ENCODE measurements around the gene STRA6.

DNA sequence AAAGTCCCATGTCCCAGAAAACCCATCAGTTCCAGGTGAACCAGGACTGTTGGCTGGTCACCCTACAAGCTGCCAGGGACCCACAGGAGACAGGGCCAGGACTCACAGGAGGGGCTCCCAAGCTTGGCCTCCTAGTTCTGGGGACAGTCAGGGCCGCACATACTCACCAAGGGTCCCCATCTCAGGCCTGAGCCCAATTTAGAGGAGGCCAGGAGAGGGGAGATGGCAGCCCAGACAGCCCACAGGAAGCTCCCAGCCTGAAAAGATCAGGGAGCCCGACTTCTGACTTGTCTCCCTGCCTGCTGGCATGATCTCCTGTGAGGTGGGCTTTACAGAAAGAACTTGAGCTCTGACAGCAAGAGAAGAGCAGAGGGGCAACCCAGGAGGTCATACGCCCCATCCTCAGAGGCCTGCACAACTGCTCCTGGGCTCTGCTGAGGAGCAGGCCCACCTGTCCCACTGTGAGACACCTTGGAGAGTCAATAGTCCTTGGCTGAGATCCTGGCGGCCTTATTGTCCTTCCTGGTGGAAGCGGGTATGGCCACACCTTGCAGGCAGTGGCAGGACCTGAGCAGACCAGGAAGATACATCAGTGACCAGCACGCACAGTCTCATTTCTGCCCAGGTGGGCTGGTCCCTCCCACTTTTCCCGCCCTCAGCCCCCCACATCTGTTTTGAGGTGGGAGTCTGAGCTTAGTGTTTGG lies 31.6 kb downstream of the STRA6 start:
- TF ChIP-seq, protein P1, sequence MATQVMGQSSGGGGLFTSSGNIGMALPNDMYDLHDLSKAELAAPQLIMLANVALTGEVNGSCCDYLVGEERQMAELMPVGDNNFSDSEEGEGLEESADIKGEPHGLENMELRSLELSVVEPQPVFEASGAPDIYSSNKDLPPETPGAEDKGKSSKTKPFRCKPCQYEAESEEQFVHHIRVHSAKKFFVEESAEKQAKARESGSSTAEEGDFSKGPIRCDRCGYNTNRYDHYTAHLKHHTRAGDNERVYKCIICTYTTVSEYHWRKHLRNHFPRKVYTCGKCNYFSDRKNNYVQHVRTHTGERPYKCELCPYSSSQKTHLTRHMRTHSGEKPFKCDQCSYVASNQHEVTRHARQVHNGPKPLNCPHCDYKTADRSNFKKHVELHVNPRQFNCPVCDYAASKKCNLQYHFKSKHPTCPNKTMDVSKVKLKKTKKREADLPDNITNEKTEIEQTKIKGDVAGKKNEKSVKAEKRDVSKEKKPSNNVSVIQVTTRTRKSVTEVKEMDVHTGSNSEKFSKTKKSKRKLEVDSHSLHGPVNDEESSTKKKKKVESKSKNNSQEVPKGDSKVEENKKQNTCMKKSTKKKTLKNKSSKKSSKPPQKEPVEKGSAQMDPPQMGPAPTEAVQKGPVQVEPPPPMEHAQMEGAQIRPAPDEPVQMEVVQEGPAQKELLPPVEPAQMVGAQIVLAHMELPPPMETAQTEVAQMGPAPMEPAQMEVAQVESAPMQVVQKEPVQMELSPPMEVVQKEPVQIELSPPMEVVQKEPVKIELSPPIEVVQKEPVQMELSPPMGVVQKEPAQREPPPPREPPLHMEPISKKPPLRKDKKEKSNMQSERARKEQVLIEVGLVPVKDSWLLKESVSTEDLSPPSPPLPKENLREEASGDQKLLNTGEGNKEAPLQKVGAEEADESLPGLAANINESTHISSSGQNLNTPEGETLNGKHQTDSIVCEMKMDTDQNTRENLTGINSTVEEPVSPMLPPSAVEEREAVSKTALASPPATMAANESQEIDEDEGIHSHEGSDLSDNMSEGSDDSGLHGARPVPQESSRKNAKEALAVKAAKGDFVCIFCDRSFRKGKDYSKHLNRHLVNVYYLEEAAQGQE (IDR thresholded peaks at IDR 0.05) = no peak
- TF ChIP-seq, protein P2, sequence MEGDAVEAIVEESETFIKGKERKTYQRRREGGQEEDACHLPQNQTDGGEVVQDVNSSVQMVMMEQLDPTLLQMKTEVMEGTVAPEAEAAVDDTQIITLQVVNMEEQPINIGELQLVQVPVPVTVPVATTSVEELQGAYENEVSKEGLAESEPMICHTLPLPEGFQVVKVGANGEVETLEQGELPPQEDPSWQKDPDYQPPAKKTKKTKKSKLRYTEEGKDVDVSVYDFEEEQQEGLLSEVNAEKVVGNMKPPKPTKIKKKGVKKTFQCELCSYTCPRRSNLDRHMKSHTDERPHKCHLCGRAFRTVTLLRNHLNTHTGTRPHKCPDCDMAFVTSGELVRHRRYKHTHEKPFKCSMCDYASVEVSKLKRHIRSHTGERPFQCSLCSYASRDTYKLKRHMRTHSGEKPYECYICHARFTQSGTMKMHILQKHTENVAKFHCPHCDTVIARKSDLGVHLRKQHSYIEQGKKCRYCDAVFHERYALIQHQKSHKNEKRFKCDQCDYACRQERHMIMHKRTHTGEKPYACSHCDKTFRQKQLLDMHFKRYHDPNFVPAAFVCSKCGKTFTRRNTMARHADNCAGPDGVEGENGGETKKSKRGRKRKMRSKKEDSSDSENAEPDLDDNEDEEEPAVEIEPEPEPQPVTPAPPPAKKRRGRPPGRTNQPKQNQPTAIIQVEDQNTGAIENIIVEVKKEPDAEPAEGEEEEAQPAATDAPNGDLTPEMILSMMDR (IDR thresholded peaks at IDR 0.05) = no peak
- TF ChIP-seq HOXA7 (CRISPR knock-in tag; IDR thresholded peaks at IDR 0.05) = no peak
- no peak for TF ChIP-seq JUNB (IDR thresholded peaks at IDR 0.05)
- TF ChIP-seq SMC3 (IDR thresholded peaks at IDR 0.05) = no peak
- TF ChIP-seq, protein P3, sequence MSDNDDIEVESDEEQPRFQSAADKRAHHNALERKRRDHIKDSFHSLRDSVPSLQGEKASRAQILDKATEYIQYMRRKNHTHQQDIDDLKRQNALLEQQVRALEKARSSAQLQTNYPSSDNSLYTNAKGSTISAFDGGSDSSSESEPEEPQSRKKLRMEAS (IDR thresholded peaks at IDR 0.05) = no peak
- no peak for TF ChIP-seq CBX8 (IDR thresholded peaks at IDR 0.05)
- no peak for TF ChIP-seq MYC (IDR thresholded peaks at IDR 0.05; ENCODE audit: borderline replicate concordance, low read length)
- no peak for TF ChIP-seq POLR2A (IDR thresholded peaks at IDR 0.05; ENCODE audit: low read length)
- TF ChIP-seq EP300 (IDR thresholded peaks at IDR 0.05) = no peak
